GM23248 (cell line): Measurements from ENCODE around the gene LSP1.

Source experiments
- EZH2 ChIP-seq: fragments of 200-600 bp; sonication (generic); IDR thresholded peaks from 2 replicates; pipeline ENCODE4 v1.6.1; 2018; ENCODE audit warnings: antibody characterized with exemption, mild to moderate bottlenecking; ENCODE audit not compliant: insufficient read depth, poor library complexity, severe bottlenecking
- EZH2phosphoT487 ChIP-seq: fragments of 200-600 bp; sonication (generic); IDR thresholded peaks from 2 replicates; pipeline ENCODE4 v1.6.1; 2018; ENCODE audit warnings: antibody characterized with exemption, moderate library complexity, mild to moderate bottlenecking, low read depth; ENCODE audit not compliant: insufficient read depth

GRCh38 chr11:1838077-1838425 lies 14.8 kb upstream of the LSP1 start:
- TF ChIP-seq EZH2 (no peak), EZH2phosphoT487 (no peak)
